Measurements from ENCODE around the gene MINDY4B. TPM values are rescaled to one million over a fixed set of nuclear protein-coding genes. Genes with fewer than 3 reads are reported as not detected.

MINDY4B gene
- total and polyA plus RNA-seq, 2 experiments from 2014 or later, result not detected

- H3K4me3 Mint-ChIP-seq, result no peak overlapping the region
- ATAC-seq (no peak), DNase-seq (ENCODE audit: low spot score) (no peak)
- no peaks in the 10 kb centered on the region for H3K27me3 ChIP-seq (ENCODE audit: insufficient read depth)
- no peaks in the 10 kb centered on the region for H3K36me3 Mint-ChIP-seq (ENCODE audit: low read depth)
- no peak overlapping the region for H3K4me2 ChIP-seq
- no peak overlapping the region for H3K4me3 ChIP-seq
- TF ChIP-seq POLR2AphosphoS5 (IDR thresholded peaks at IDR 0.05; ENCODE audit: low read depth) (no peak), ZNF114 (CRISPR knock-in tag; IDR thresholded peaks at IDR 0.05) (no peak), ZNF462 (CRISPR knock-in tag; IDR thresholded peaks at IDR 0.05) (no peak), STAT1 (IDR thresholded peaks at IDR 0.05; ENCODE audit: unreplicated experiment) (no peak), REST (IDR thresholded peaks at IDR 0.05; ENCODE audit: unreplicated experiment) (no peak), NANOG (IDR thresholded peaks at IDR 0.05; ENCODE audit: borderline replicate concordance) (no peak), EZH2 (IDR thresholded peaks at IDR 0.05; ENCODE audit: low read depth, unreplicated experiment) (no peak), ZNF331 (CRISPR knock-in tag; IDR thresholded peaks at IDR 0.05; ENCODE audit: low read depth) (no peak), JUNB (IDR thresholded peaks at IDR 0.05; ENCODE audit: unreplicated experiment) (no peak), ETS1 (IDR thresholded peaks at IDR 0.05) (no peak), EZH2phosphoT487 (IDR thresholded peaks at IDR 0.05; ENCODE audit: unreplicated experiment) (no peak)
- H3K27ac Mint-ChIP-seq, result no peak overlapping the region
- H3K9me2 ChIP-seq (ENCODE audit: insufficient read depth), result 0 out of 2 replicates have a peak, but pooled peaks cover 7% of the 10 kb centered on the region
- H3K9me3 Mint-ChIP-seq, result no peaks in the 10 kb centered on the region
- peaks cover 4% of the 10 kb centered on the region for H3K27me3 Mint-ChIP-seq (ENCODE audit: insufficient read depth, low read depth, poor library complexity)
- H3K27ac ChIP-seq (ENCODE audit: low read depth), result no peak overlapping the region
- H3K4me1 ChIP-seq (ENCODE audit: insufficient read depth), result no peaks in the 10 kb centered on the region
- no peaks in the 10 kb centered on the region for H3K79me2 ChIP-seq (replicated peaks; ENCODE audit: insufficient read depth)
- H3K4me1 Mint-ChIP-seq, result peaks cover 5% of the 10 kb centered on the region
- no peaks in the 10 kb centered on the region for H4K20me1 ChIP-seq (replicated peaks; ENCODE audit: insufficient read depth)
- H3K36me3 ChIP-seq (ENCODE audit: insufficient read depth), result no peaks in the 10 kb centered on the region
- H3F3A ChIP-seq (replicated peaks; ENCODE audit: low read depth), result no peaks in the 10 kb centered on the region
- no peak overlapping the region for H2AFZ ChIP-seq
These were observed 7.6 kb downstream of the MINDY4B start for GRCh38 chr3:150897592-150897991.

Data from GM23338 (cell line).